Erythroblast (primary cell): ENCODE data around the gene STT3B.

Experiments used
- GATA1 ChIP-seq: IDR thresholded peaks from 2 replicates; pipeline ENCODE4 v1.6.1; 2011; ENCODE audit warnings: low read depth, mild to moderate bottlenecking, control low read depth, low read length, moderate library complexity
- POLR2A ChIP-seq: IDR thresholded peaks from 2 replicates; pipeline ENCODE4 v1.6.1; 2011; ENCODE audit warnings: mild to moderate bottlenecking, low read length

GRCh38 chr3:31610700-31611275 is 78.1 kb downstream of the STT3B start:
- no peak for TF ChIP-seq POLR2A
- TF ChIP-seq GATA1 = no peak
